Type B pancreatic cell (in vitro differentiated cells): ENCODE data around the gene SLCO3A1. TPM values are rescaled to one million over a fixed set of nuclear protein-coding genes. Genes with fewer than 3 reads are reported as not detected.

Experiments
- DNase-seq: peaks from one replicate; pipeline ENCODE4 v3.0.0; 2021; ENCODE audit warnings: mixed read lengths; ENCODE audit not compliant: unreplicated experiment; ENCODE audit errors: extremely low spot score
- H3K27ac Mint-ChIP-seq: 2 replicates; pipeline ENCODE4 v1.8.0; 2021; ENCODE audit warnings: mild to moderate bottlenecking, mixed read lengths
- H3K27me3 Mint-ChIP-seq: 2 replicates; pipeline ENCODE4 v1.8.0; 2021; ENCODE audit warnings: mixed read lengths
- H3K36me3 Mint-ChIP-seq: 2 replicates; pipeline ENCODE4 v1.8.0; 2021; ENCODE audit warnings: mixed read lengths
- H3K4me1 Mint-ChIP-seq: one replicate; pipeline ENCODE4 v1.8.0; 2021; ENCODE audit warnings: mixed read lengths; ENCODE audit not compliant: unreplicated experiment
- H3K4me3 Mint-ChIP-seq: 2 replicates; pipeline ENCODE4 v1.8.0; 2021; ENCODE audit warnings: mild to moderate bottlenecking, mixed read lengths
- H3K9me3 Mint-ChIP-seq: 2 replicates; pipeline ENCODE4 v1.8.0; 2021; ENCODE audit warnings: mixed read lengths
- CTCF ChIP-seq: fragments of 200-600 bp; sonication (generic); conservative IDR thresholded peaks from 2 replicates; pipeline ENCODE4 v1.5.0; 2021; ENCODE audit warnings: antibody characterized with exemption, mild to moderate bottlenecking
- total RNA-seq: library from RNA; stranded (reverse); gene quantifications from 2 replicates; pipeline ENCODE4 v1.2.1, GENCODE V29; 2021; ENCODE audit warnings: low replicate concordance

SLCO3A1 gene
- total RNA-seq, 1 donor from 2014 or later: 30.9 TPM

- no peak for TF ChIP-seq CTCF
- peaks cover 6% of the 10 kb centered on the region for H3K4me1 Mint-ChIP-seq
- H3K4me3 Mint-ChIP-seq: no peak overlapping the region
- H3K27me3 Mint-ChIP-seq: no peaks in the 10 kb centered on the region
- no peak for DNase-seq
- H3K36me3 Mint-ChIP-seq: peaks cover 4% of the 10 kb centered on the region
- H3K9me3 Mint-ChIP-seq: no peaks in the 10 kb centered on the region
- no peak overlapping the region for H3K27ac Mint-ChIP-seq
Observed at GRCh38 chr15:91874992-91875660, 21.6 kb downstream of the SLCO3A1 start.

GRCh38 chr15:91876187-91876586, 22.7 kb downstream of the SLCO3A1 start:
- H3K36me3 Mint-ChIP-seq: peaks cover 4% of the 10 kb centered on the region
- H3K9me3 Mint-ChIP-seq: no peaks in the 10 kb centered on the region
- DNase-seq: no peak
- no peak overlapping the region for H3K4me3 Mint-ChIP-seq
- no peaks in the 10 kb centered on the region for H3K27me3 Mint-ChIP-seq
- H3K4me1 Mint-ChIP-seq: peaks cover 6% of the 10 kb centered on the region
- TF ChIP-seq CTCF: no peak
- no peak overlapping the region for H3K27ac Mint-ChIP-seq

GRCh38 chr15:91878319-91878870, 24.9 kb downstream of the SLCO3A1 start:
- Mint-ChIP-seq H3K27me3 (no peaks in the 10 kb centered on the region), H3K4me1 (no peaks in the 10 kb centered on the region), H3K36me3 (no peaks in the 10 kb centered on the region), H3K27ac (no peak overlapping the region), H3K9me3 (no peaks in the 10 kb centered on the region), H3K4me3 (no peak overlapping the region)
- no peak for DNase-seq
- TF ChIP-seq CTCF: no peak

- no peaks in the 10 kb centered on the region for H3K4me1 Mint-ChIP-seq
- no peak for TF ChIP-seq CTCF
- no peak for DNase-seq
- no peak overlapping the region for H3K4me3 Mint-ChIP-seq
- H3K36me3 Mint-ChIP-seq: no peaks in the 10 kb centered on the region
- no peaks in the 10 kb centered on the region for H3K9me3 Mint-ChIP-seq
- H3K27ac Mint-ChIP-seq: no peak overlapping the region
- no peaks in the 10 kb centered on the region for H3K27me3 Mint-ChIP-seq
Observed at GRCh38 chr15:91879158-91879557, 25.6 kb downstream of the SLCO3A1 start.

GRCh38 chr15:91880373-91880772, 26.9 kb downstream of the SLCO3A1 start:
- H3K36me3 Mint-ChIP-seq: no peaks in the 10 kb centered on the region
- no peak for DNase-seq
- H3K27ac Mint-ChIP-seq: no peak overlapping the region
- H3K4me3 Mint-ChIP-seq: no peak overlapping the region
- H3K9me3 Mint-ChIP-seq: no peaks in the 10 kb centered on the region
- no peak for TF ChIP-seq CTCF
- no peaks in the 10 kb centered on the region for H3K27me3 Mint-ChIP-seq
- H3K4me1 Mint-ChIP-seq: no peaks in the 10 kb centered on the region
